GM21619 (cell line): ENCODE results near the gene FGF14.

ENCODE experiments used
- ATAC-seq: cut with Tn5 transposase; IDR thresholded peaks from one replicate; pipeline ENCODE4 v1.9.1; 2021; ENCODE audit not compliant: unreplicated experiment

FGF14 gene

DNA sequence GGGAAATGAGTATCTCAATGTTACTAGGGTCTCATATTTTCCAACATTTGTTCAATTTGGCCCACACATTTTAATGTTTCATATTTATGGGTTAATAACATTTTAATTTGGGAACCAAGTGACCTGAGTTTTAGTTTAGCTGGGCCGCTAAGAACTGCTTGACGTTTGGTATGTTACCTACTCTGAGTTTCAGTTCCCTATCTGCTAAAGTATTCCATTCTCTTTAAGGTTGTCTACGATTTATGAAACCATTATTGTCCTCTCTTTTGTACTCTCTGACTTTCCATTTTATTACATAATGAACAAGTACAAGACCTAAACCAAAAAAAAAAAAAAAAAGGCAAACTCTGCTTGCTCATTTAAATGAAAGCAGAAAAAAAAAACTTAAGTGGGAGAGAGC lies 89.9 kb downstream of the FGF14 start:
- ATAC-seq = peak; percentile 69

- no peak for ATAC-seq
Measured at GRCh38 chr13:102311419-102311796, 90.4 kb downstream of the FGF14 start.

GRCh38 chr13:102310691-102311418 lies 91.0 kb downstream of the FGF14 start:
- ATAC-seq = no peak

DNA sequence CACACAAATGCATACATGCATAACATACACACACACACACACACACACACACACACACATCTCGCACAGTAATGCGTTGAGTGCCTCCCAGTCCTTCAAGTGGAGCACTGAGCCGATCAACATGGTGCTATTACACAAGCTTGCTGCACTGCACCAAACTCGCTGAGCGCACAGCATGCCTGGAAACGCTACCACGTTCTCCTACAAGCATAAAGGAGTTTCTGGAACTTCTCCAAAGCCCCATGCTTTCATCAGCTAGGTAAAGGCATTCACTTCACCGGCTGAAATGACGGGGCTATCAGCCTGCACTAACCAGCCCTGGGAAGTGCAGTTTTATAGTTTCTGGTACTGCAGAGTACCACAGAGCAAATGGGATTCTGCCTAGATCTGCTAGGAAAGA lies 92.7 kb downstream of the FGF14 start:
- ATAC-seq = no peak

DNA sequence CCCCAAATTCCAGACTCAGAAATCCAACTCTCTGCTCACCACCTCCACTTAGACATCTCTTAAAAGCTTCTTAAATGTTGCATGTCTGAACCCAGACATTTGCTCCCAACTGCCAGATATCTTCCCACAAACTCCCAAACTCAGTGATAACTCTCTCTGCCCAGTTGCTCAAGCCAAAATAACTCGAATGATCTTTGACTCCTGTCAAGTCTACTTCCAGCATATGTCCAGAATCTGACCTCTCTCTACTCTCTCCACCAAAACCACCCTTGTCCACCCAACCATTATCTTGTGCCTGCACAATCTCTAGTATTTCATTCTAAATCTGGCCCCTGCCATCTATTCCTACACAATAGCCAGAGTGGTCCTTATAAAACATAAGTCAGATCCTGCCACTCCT lies 99.3 kb downstream of the FGF14 start:
- no peak for ATAC-seq

GRCh38 chr13:102300379-102300778 lies 101.5 kb downstream of the FGF14 start:
- ATAC-seq = no peak

GRCh38 chr13:102299366-102299765 lies 102.5 kb downstream of the FGF14 start:
- no peak for ATAC-seq

DNA sequence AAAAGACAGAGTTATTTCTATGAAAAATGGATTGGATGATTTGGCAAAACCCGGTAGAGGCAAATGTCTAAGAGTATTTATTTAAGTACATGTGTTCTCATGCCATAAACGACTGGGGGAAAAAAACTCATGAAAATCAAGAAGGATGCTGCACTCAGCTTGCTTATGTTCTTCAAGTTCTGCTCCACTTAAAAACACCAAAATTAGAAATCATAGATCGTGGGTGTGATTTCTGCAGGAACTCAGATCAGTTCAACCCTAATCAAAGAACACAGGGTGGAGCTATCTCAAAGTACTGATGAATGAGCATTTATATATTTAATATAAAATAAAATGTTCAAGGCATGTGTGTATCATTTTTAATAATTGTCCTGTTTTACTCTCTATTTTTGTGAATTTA lies 103.8 kb downstream of the FGF14 start:
- no peak for ATAC-seq

- ATAC-seq = no peak
Measured at GRCh38 chr13:102295316-102296048, 106.4 kb downstream of the FGF14 start.

- no peak for ATAC-seq
Measured at GRCh38 chr13:102294407-102295018, 107.3 kb downstream of the FGF14 start.

DNA sequence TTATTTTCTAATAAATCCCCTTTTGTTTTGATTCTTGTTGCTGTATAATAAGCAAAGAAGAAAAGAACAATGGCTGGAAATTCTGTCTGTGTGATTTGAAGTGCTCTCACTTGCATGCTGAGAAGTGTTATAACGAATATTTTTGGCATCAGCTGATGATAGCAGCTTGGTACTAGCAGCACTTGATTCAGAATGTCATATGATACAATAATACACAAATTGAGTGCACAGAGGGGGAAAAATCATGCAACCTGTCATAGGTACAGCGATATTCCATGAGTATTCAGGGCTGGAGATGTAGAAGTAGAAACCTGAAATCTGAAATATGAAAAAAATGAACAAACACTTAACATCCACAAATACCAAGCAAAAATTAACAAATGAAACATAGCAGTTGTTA lies 108.1 kb downstream of the FGF14 start:
- ATAC-seq = no peak

GRCh38 chr13:102291587-102292218 lies 110.1 kb downstream of the FGF14 start:
- no peak for ATAC-seq

DNA sequence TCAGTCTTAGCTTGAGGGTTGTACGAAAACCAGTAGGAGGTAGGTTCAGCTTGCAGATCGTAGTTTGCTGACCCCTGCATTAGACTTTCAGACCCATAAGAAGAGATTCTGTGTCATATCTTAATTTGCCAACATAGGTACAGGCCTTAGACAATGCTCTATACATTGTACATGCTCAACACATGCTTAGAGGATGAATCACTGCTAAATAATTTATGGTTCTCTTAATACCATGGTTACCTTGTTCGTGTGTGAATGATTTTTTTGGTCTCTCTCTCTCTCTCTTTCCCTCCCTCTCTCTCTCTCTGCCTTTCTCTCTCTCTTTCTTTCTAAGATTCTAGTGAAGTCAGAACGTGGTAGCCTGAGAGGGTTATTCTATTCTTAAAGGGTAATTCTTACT lies 112.2 kb downstream of the FGF14 start:
- no peak for ATAC-seq

DNA sequence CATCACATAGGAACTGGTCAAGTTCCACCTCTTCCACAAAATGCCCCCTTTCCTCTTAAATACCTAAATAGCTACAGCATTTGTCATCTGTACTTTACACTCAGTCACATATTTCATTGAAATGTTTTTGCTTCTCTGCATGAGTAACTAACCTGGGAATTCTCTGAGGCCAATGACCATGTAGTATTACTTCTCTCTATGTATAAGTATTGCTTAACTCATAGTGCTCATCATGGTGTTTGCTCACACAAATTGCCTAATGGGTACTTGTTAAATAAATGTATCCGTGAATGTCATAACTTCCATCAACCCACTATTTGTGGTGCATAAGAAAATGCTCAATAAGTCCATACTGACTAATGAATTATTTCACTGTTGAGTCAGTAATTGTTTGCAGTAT lies 115.5 kb downstream of the FGF14 start:
- no peak for ATAC-seq

GRCh38 chr13:102280366-102280765 lies 121.5 kb downstream of the FGF14 start:
- ATAC-seq = no peak

DNA sequence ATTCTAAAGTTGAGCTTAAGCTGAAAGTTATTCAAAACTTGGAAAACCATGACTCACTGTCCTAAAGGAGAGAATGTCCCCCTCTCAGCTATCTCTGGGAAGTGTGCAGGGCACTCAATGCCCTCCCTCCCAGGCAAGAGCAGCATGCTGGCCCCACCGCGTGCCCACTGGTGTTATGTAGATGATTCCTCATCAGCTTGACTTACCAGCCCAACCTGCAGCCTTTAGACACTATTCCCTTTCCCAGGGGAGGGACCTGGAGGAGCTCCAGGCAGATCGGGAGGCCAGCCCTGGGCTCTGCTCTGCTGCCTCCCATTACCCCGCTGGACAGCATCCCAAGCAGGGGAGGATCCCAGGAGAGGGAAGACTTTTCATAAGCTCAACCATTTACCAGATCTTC lies 124.6 kb downstream of the FGF14 start:
- ATAC-seq = no peak

DNA sequence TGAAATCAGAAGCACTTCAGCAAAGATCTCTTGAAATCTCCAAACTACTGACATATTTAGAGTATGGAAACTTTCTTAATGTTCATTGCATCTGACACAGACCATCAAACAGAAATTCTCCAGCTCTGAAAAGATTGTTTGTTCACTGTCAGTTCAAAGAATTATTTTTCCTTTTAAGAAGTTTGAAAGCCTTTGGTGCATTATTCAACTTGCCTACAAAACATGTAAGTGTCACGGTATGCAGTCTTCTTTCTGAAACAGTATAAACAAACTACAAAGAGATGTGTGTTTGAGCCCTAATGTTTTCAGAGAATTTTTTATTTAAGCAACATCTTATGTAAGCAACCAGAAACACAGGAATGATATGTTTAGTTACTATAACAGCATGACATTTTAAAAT lies 125.4 kb downstream of the FGF14 start:
- ATAC-seq = no peak

DNA sequence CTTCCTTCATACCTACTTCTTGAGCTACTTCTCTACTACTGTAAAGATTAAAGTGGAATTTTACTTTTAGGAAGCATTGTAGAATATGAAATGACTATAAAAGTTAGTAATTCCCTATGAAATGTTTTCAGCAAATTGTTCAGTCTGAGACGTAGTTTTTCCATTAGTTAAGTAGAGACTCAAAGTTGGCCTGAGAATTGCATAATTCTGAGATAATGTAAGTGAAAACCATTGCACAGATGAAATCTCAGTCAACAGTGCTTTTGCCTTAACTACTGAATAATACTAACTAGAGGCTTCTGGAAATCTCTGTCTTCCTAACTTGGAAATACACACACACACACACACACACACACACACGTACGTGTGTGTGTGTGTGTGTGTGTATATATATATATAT lies 125.9 kb downstream of the FGF14 start:
- no peak for ATAC-seq

DNA sequence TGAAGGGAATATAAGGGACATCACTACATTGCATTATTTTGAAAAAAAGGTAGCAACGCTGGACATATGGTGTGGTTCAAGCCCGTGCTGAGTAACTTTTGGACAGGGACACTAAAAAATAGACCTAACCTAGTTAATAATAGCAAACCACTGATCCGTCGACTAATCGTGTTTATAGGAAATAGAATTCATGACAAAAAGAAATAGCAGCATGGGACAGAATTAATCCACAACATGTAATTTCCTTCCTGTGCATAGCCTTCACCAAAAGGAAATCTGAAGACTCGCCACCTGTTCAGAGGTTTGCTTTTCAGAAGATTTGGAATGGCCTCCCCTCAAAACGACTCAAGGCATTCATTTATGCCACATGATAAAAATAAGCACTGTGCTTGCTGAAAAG lies 128.7 kb downstream of the FGF14 start:
- no peak for ATAC-seq

- ATAC-seq = no peak
Measured at GRCh38 chr13:102267191-102267590, 134.7 kb downstream of the FGF14 start.

DNA sequence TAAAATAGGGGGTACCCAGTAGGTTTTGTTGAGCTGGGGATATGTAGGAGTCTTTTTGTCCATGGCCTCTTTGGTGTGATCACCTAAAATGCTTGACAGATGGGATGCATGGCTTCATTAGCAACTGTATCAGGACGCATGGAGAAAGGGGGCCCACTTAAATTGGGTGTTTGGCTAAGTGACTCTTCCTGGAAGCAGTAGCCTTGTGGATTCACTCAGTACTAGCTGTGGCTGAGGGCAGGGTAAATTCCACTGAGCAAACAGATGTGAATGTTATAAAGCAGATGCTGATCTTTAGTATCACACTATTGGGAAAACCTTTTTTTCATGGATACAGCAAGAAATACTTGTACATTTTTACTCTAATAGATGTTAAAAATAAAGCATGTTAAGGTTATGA lies 140.0 kb downstream of the FGF14 start:
- ATAC-seq = no peak

- ATAC-seq = no peak
Measured at GRCh38 chr13:102261316-102261715, 140.5 kb downstream of the FGF14 start.
